NCI-H2227 treated with DMSO at 0.1 percent for 48 hours (cell line): ENCODE measurements around the gene FOXO4.

Experiments
- DNase-seq: peaks from one replicate; lab custom pipeline; 2025; lab: John Stamatoyannopoulos, UW

Gene FOXO4

GRCh38 chrX:71098951-71099506, 3.4 kb downstream of the FOXO4 start:
- no peak for DNase-seq

- no peak for DNase-seq
These were observed 4.1 kb downstream of the FOXO4 start for GRCh38 chrX:71099736-71100135.

- no peak for DNase-seq
These were observed 5.2 kb downstream of the FOXO4 start for GRCh38 chrX:71100581-71101505.

- DNase-seq, result no peak
These were observed 6.6 kb downstream of the FOXO4 start for GRCh38 chrX:71102292-71102691.

- no peak for DNase-seq
These were observed 7.7 kb downstream of the FOXO4 start for GRCh38 chrX:71103110-71103983.

- no peak for DNase-seq
These were observed 10.0 kb downstream of the FOXO4 start for GRCh38 chrX:71105628-71106027.

- no peak for DNase-seq
These were observed 10.8 kb downstream of the FOXO4 start, which contains the start of gene CXorf65 for GRCh38 chrX:71106427-71106826. Gene CXorf65 (minus strand): TSS chrX:71106740. CDS start chrX:71106556, 184 bp downstream.

GRCh38 chrX:71107245-71107644, 11.6 kb downstream of the FOXO4 start:
- DNase-seq, result no peak

GRCh38 chrX:71107762-71108360, 12.2 kb downstream of the FOXO4 start:
- no peak for DNase-seq

GRCh38 chrX:71109051-71109450, 13.4 kb downstream of the FOXO4 start:
- no peak for DNase-seq

- no peak for DNase-seq
These were observed 15.6 kb downstream of the FOXO4 start, which contains the start of gene IL2RG for GRCh38 chrX:71111141-71111843. Gene IL2RG (minus strand): TSS chrX:71111577. CDS start chrX:71111539, 38 bp downstream.

GRCh38 chrX:71111921-71112431, 16.3 kb downstream of the FOXO4 start:
- DNase-seq, result no peak

GRCh38 chrX:71117358-71117757, 21.7 kb downstream of the FOXO4 start:
- DNase-seq, result no peak

- peak; percentile 91 for DNase-seq
These were observed 22.7 kb downstream of the FOXO4 start, which contains the start of gene MED12 for GRCh38 chrX:71118032-71118984. Gene MED12 (plus strand): TSS chrX:71118596. CDS start chrX:71118755, 159 bp downstream.

- no peak for DNase-seq
These were observed 23.4 kb downstream of the FOXO4 start for GRCh38 chrX:71118985-71119535.

GRCh38 chrX:71128166-71128833, 32.6 kb downstream of the FOXO4 start:
- no peak for DNase-seq

GRCh38 chrX:71128915-71129765, 33.5 kb downstream of the FOXO4 start:
- peak; percentile 54 for DNase-seq

- DNase-seq, result no peak
These were observed 35.9 kb downstream of the FOXO4 start for GRCh38 chrX:71131510-71131909.
